PC-3 (cell line): Measurements from ENCODE around the gene FH.

Experiments
- CTCF ChIP-seq: fragments of 300-600 bp; sonication (generic); conservative IDR thresholded peaks from 2 replicates; pipeline ENCODE4 v1.5.1; 2017; ENCODE audit warnings: antibody characterized with exemption, low read depth, mild to moderate bottlenecking, low read length
- EZH2 ChIP-seq: fragments of 300-600 bp; sonication (generic); IDR thresholded peaks from one replicate; pipeline ENCODE4 v1.6.1; 2017; ENCODE audit warnings: antibody characterized with exemption, mild to moderate bottlenecking, low read length; ENCODE audit not compliant: unreplicated experiment

- peak; percentile 98 for TF ChIP-seq CTCF
- TF ChIP-seq EZH2: no peak
Measured at GRCh38 chr1:241499910-241500309, 19.6 kb downstream of the FH start.
